ENCODE results near the gene DDIT3.

Gene DDIT3

GRCh38 chr12:57546438-57547287, 26.3 kb upstream of the DDIT3 start, which contains the start of gene DCTN2:
TSS of gene DCTN2 (minus strand) at chr12:57547192. CDS start at chr12:57547063, 129 bp downstream.
- peak; percentile 97 for DNase-seq

- DNase-seq = no peak
Observed at GRCh38 chr12:57545809-57546437, 25.6 kb upstream of the DDIT3 start.

DNA sequence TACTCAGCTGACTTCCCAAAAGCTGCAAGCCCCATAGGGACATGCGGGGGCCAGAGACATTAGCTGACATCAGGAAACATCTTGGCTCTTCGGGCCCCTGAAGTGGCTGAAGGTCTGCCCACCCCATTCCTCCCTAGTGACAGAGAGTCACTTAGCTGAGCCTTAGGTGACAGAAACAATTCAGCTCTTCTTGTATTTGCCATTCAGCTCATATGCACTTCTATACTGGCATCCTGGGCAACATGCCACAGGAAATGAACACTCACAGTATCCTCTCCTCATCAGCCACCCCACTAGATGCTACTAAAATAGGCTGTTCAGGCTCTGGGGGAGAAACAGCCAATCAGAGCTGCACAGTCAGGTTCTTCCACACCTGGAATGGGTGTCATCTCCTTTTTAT, 23.3 kb upstream of the DDIT3 start:
- DNase-seq = no peak

GRCh38 chr12:57541717-57542116, 21.4 kb upstream of the DDIT3 start:
- DNase-seq = no peak

DNA sequence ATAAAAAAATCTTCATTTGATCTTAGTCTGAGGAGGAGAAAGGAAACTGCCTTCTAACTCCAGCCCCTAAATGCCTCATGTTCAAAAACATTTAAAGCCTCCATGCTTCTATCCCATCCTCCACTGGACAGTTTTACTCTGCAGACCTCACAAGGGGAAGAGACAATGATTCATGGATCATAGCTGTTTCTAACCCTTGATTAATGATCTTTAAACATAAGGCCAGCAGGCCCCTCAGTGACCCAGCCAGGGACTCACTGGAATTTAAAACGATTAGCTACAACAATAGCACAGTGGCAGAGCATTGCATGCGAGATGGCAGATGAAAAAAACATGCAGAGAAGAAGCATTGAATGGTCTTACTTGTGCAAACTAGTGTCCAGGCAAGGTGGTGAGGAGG, 20.7 kb upstream of the DDIT3 start:
- no peak for DNase-seq

GRCh38 chr12:57539134-57539768, 18.9 kb upstream of the DDIT3 start:
- DNase-seq = no peak

GRCh38 chr12:57536597-57536942, 16.3 kb upstream of the DDIT3 start:
- no peak for DNase-seq

GRCh38 chr12:57535764-57536596, 15.7 kb upstream of the DDIT3 start:
- DNase-seq = no peak

DNA sequence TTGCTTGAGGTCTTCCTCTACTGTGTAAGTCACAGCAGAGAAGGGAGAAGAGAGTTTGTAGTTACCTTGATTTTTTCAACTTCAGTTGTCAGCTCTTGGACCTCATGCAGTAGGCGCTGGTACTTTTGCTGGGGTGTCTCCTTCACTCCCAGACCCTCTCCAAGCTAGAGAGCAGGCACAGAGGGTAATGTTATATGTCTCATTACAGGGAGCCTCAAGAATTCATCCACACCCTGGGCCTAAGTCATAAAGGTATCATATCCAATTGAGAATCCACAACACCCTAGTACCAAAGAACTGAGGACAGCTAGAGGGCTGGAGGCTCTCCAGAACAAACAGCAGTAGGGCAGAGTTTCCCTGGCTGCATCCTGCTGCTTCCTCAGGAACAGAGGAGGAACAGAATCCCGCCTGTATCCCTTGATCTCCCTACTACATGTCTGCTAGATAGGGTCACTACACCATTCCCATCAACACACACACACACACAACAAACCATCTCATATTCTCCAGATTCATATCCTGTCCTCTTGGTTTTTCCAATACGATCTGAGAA, 14.8 kb upstream of the DDIT3 start:
- DNase-seq = no peak

DNA sequence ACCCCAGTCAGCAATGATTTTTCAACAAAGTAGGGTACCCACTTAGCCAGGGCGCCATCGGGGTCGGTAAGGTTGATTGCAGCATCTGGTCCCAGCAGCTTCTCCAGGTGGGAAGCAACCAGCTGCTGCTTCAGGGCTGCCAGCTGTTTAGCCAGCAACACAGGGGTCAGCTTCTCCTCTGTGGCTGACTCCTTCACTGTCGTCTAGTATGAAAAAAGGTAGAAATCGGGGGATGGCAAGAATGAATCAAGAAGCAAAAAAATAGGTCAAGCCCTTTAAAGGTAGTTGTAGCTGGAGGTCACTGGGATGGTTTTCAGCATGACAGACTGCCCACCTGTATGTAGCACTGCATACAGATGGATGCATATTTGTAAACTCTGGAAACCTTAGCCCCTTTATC, 13.9 kb upstream of the DDIT3 start:
- no peak for DNase-seq

DNA sequence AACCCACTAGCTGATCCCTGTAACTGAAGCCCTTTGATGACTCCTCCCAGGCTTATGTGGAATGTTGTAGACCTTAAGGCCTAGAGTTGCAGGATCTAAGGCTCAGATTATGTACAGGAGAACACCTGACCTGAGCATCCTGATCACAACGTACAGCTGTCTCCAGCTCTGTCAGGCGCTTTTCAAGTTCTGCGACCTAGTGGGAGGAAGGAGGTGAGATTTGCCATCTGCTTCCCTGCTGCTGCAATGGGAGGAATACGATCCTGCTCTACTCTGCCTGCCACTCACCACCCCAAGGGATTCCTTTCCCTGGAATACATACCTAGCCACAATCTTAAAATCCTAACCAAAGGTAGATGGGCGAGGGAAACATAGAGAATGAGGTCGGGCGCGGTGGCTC, 12.8 kb upstream of the DDIT3 start:
- no peak for DNase-seq

- DNase-seq = no peak
Observed at GRCh38 chr12:57531836-57532235, 11.5 kb upstream of the DDIT3 start.

- DNase-seq = no peak
Observed at GRCh38 chr12:57530396-57531142, 10.3 kb upstream of the DDIT3 start.

DNA sequence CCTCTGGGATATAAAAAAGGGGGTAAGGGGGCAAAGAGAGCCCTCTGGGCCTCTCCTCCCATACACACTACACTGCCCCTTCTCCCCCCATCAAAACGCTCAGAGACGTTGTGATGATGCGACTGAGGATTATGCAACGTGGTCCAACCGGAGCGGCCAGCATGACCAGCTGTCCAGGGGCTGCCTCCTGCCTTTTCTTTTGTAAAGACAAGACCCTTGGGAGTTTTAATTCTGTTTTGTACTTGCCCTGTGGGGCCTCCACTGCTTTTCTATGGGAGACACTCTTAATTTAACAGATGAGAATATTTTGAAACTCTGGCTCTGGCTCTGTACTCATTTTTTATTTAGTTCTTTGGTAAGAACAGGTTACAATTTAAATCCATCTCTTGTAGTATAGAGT, 9.5 kb upstream of the DDIT3 start:
- no peak for DNase-seq

DNA sequence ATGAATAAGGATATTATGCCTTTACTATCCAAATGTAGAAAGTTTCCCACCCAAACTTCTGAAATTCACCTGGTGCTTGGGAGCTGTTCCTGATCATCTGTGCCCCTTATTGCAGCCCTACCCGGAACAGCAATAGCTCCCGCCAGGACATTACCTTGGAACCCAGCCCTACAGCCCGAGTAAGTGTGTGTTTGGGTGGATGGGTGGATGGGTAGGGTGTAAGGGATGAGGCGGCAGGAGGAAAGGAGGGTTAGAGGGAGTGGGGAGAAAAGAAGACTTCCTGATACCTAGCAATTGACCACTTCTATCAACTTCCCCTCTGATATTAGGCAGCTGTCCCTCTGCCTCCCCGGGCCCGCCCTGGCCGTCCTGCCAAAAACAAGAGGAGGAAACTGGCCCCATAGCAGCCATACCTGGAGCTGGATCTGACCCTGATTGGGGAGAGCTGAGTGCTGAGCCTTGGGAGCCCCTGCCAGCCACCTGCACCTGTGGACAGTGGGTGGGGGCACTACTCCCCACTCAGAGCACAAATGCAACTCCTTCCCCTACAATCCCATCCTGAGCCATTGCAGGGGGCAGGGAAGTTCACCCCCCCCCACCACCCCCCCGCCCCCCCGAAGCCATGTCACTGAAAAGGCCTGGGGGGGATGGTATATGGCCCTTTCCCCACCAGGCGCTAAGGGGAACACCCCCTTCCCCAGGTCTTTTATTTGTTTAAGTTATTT, 8.7 kb upstream of the DDIT3 start:
- no peak for DNase-seq

GRCh38 chr12:57528176-57528575, 7.9 kb upstream of the DDIT3 start:
- no peak for DNase-seq

- DNase-seq = no peak
Observed at GRCh38 chr12:57527184-57527583, 6.9 kb upstream of the DDIT3 start.

DNA sequence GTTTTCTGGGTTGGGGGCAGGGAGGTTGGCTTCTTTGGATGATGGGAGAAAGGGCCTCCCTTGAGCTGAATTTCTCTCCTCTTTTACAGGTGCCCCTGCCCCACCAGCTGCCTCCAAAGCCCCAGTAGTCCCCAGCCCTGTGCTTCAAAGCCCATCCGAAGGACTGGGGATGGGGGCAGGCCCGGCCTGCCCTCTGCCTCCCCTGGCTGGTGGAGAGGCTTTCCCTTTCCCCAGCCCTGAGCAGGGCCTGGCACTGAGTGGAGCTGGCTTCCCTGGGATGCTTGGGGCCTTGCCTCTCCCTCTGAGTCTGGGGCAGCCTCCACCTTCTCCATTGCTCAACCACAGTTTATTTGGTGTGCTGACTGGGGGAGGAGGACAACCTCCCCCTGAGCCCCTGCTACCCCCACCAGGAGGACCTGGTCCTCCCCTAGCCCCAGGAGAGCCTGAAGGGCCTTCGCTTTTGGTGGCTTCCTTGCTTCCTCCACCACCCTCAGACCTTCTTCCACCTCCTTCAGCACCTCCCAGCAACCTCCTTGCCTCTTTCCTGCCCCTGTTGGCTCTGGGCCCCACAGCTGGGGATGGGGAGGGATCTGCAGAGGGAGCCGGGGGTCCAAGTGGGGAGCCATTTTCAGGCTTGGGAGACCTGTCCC, 6.3 kb upstream of the DDIT3 start:
- DNase-seq = no peak

DNA sequence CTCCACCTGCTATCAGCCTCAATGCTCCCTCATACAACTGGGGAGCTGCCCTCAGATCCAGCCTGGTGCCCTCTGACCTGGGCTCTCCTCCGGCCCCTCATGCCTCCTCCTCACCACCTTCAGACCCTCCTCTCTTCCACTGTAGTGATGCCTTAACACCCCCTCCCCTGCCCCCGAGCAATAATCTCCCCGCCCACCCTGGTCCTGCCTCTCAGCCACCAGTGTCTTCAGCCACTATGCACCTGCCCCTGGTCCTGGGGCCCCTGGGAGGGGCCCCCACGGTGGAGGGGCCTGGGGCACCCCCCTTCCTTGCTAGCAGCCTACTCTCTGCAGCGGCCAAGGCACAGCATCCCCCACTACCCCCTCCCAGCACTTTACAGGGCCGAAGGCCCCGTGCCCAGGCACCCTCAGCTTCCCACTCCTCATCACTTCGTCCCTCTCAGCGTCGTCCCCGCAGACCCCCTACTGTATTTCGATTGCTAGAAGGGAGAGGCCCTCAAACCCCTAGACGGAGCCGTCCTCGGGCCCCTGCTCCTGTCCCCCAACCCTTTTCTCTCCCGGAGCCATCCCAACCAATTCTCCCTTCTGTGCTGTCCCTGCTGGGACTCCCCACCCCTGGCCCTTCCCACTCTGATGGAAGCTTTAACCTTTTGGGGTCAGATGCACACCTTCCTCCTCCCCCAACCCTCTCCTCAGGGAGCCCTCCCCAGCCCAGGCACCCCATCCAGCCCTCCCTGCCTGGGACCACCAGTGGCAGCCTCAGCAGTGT, 5.5 kb upstream of the DDIT3 start:
- no peak for DNase-seq
